ENCODE results near the gene WWOX.

The WWOX gene

DNA sequence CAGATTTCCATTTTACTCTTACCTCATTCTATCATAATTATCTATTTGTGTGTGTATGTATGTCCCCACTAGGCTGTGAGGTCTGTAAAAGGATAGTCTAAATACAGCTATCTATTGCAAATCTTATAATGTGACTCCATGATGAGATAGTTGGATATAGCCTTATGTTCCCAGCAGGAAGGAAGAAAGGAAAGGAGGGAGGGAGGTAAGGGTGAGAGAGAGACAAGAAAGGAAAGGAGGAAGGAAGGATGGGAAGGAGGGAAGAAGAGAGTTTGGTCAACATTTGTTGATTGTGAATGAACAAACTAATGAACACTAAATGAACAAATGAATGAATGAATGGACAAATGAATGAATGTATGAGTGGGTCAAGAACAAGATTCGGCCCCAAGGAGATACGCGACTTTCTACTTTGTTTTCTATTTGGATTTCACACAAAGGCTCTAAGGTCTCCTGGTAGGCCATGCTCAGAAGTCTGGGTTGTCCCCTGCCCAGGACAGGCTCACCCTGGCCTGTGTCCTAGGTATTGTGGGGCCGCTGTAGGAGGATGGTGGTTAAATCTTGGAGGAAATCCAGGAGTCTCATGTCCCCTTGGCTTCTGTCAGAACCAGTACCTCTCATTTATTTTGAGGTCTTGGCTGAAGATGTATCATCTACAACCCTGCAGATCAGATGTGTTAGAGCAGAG is 195.2 kb downstream of the WWOX start:
- TF ChIP-seq, protein P1, sequence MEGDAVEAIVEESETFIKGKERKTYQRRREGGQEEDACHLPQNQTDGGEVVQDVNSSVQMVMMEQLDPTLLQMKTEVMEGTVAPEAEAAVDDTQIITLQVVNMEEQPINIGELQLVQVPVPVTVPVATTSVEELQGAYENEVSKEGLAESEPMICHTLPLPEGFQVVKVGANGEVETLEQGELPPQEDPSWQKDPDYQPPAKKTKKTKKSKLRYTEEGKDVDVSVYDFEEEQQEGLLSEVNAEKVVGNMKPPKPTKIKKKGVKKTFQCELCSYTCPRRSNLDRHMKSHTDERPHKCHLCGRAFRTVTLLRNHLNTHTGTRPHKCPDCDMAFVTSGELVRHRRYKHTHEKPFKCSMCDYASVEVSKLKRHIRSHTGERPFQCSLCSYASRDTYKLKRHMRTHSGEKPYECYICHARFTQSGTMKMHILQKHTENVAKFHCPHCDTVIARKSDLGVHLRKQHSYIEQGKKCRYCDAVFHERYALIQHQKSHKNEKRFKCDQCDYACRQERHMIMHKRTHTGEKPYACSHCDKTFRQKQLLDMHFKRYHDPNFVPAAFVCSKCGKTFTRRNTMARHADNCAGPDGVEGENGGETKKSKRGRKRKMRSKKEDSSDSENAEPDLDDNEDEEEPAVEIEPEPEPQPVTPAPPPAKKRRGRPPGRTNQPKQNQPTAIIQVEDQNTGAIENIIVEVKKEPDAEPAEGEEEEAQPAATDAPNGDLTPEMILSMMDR (IDR thresholded peaks at IDR 0.05) = no peak
- Histone ChIP-seq H3K4me3 (no peak overlapping the region), H3K27ac (no peak overlapping the region)
- DNase-seq (ENCODE audit: low spot score) = no peak

DNA sequence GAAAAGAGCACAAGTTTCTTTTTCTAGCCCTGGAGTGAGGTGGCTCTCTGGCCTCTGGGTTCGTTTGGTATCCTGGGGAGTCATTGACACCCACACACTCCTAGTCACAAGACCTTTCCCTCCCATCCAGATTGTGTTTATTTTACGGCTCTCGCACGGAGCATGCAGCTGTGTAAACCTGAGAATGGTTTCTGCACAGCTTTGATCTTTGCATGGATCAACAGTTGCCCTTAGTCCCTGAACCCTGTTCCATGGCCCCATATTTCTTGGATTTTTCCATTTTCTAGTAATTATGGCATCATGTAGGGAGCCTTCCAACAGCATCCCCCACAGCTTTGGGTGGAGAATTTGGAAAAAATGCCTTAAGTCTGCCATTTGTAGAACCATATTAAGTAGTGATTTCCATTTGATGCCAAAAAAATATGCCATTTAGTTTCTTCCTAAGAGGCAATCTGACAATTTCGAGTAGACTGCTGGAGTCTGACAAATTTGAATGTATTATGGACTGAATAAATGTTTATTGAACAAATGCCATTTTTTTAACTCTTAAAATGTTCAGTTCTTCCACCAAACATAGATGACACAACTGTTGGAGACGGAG is 197.7 kb downstream of the WWOX start:
- DNase-seq (ENCODE audit: low spot score) = no peak
- Histone ChIP-seq H3K4me3 (no peak overlapping the region), H3K27ac (no peak overlapping the region)
- TF ChIP-seq, protein P1 (IDR thresholded peaks at IDR 0.05) = no peak

DNA sequence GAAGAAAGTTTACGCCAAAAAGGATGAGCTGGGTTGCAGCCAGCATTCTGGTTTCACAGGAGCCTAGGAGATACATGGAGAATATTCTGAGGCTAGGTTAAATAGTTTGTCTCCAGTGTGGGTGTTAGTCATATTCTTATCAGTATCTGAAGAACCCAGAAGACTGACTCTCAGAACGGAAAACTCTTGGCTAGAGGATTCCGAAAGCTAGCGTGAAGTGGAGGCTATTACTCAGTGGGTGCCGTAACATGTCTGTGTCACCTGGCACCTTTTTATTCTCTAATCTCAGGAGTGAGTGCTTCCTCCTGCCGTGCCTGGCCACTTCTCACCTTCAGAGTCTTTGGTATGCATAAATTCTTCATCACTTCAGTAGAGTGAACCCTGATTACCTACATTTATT is 199.5 kb downstream of the WWOX start:
- Histone ChIP-seq H3K4me3 (no peak overlapping the region), H3K27ac (no peak overlapping the region)
- DNase-seq (ENCODE audit: low spot score) = no peak
- TF ChIP-seq, protein P1 (IDR thresholded peaks at IDR 0.05) = no peak

DNA sequence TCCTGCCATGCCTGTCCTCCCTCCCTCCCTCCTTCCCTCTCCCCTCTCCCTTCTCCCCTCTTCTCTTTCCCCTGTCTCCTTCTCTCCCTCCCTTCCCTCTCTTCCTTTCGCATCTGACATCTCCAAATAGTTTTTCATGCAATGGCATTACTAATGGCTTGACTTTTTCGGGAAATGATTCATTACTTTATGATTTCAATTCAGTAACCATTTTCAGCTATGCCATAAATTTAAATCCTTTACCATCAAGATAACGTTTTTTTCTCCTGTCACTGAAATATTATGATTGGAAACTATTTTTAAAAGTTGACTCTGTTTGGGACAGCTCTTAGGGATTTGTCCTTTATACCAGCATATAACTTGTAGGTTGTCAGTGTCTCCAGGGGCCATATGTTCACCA is 201.0 kb downstream of the WWOX start:
- DNase-seq (ENCODE audit: low spot score) = no peak
- TF ChIP-seq, protein P1 (IDR thresholded peaks at IDR 0.05) = no peak

DNA sequence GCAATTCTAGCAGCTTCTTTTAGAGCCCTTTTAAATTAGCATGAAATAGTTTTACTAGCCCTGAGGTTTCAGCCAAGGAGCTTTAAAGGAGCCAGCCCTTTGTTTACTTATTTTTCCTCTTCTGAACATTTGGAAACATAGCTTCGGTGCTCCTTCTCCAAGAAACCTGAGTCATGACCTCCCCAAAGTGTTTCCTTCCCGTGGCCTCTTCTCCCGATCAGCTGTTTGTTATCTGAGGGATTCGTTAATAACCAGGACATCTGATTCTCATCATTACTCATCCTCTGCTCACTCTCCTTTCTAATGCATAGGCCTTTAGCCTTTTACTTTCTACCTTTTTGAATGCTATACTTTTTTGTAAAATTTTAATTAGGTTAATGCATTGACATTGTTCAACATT is 204.5 kb downstream of the WWOX start:
- no peak overlapping the region for H3K27ac ChIP-seq
- DNase-seq (ENCODE audit: low spot score) = no peak
- H3K4me3 ChIP-seq = no peak overlapping the region
- TF ChIP-seq, protein P1 (IDR thresholded peaks at IDR 0.05) = no peak

More for the DNA sequence above, 201.0 kb downstream of the WWOX start:
- no peak overlapping the region for H3K27ac ChIP-seq
- no peak overlapping the region for H3K4me3 ChIP-seq

DNA sequence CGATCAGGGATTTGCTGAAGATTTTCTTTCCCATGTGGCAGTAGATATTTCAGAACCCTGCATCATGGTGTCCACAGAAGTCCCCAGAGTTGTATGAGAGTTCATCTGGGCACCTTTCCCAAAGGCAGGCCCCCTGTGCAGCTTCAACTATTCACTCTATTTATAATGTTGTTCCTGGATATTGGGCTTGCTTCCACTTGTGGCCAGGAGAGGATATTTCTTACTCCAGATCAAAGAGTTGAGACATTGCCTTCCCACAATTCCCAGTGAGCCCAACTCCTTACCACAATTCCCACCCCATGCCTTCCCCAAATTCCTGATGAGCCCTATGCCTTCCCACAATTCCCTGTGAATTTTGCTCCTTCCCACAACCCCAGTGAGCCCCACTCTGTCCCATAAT is 206.9 kb downstream of the WWOX start:
- TF ChIP-seq, protein P1 (IDR thresholded peaks at IDR 0.05) = no peak
- H3K4me3 ChIP-seq = no peak overlapping the region
- H3K27ac ChIP-seq = no peak overlapping the region
- DNase-seq (ENCODE audit: low spot score) = no peak

Data from coronary artery (tissue), 2 donors.